SK-N-SH treated with all-trans-retinoic acid at 6 μM for 48 hours (cell line): ENCODE data around the gene ZNF316.

Experiments
- PPARA ChIP-seq: fragments of 250-450 bp; sonication (Bioruptor Pico); IDR thresholded peaks from 2 replicates; pipeline ENCODE4 v1.5.0; 2020; ENCODE audit warnings: mild to moderate bottlenecking, borderline replicate concordance
- TF ChIP-seq, protein P1 (sequence below): fragments of 250-450 bp; sonication (Bioruptor Pico); IDR thresholded peaks from 2 replicates; pipeline ENCODE4 v1.8.0; 2021; ENCODE audit warnings: low read depth, mild to moderate bottlenecking, moderate library complexity, borderline replicate concordance

ZNF316 gene

GRCh38 chr7:6701860-6702259 lies 64.7 kb downstream of the ZNF316 start (continued):
- TF ChIP-seq PPARA (CRISPR knock-in tag): no peak
- TF ChIP-seq, protein P1, sequence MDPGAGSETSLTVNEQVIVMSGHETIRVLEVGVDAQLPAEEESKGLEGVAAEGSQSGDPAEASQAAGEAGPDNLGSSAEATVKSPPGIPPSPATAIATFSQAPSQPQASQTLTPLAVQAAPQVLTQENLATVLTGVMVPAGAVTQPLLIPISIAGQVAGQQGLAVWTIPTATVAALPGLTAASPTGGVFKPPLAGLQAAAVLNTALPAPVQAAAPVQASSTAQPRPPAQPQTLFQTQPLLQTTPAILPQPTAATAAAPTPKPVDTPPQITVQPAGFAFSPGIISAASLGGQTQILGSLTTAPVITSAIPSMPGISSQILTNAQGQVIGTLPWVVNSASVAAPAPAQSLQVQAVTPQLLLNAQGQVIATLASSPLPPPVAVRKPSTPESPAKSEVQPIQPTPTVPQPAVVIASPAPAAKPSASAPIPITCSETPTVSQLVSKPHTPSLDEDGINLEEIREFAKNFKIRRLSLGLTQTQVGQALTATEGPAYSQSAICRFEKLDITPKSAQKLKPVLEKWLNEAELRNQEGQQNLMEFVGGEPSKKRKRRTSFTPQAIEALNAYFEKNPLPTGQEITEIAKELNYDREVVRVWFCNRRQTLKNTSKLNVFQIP (CRISPR knock-in tag): no peak
